ENCODE measurements around the gene ZNF135.

Gene ZNF135

GRCh38 chr19:58059003-58059670 is at the start of gene ZNF135:
TSS of gene ZNF135 (plus strand) at chr19:58059282. CDS start at chr19:58060003, 721 bp downstream.
- peak; percentile 40 for DNase-seq

GRCh38 chr19:58009301-58009665 is 49.8 kb upstream of the ZNF135 start:
- DNase-seq: no peak

GRCh38 chr19:58009666-58010301 is 49.3 kb upstream of the ZNF135 start:
- DNase-seq: peak; percentile 29

GRCh38 chr19:58010507-58010906 is 48.6 kb upstream of the ZNF135 start:
- no peak for DNase-seq

GRCh38 chr19:58014141-58014540 is 44.9 kb upstream of the ZNF135 start:
- no peak for DNase-seq

GRCh38 chr19:58020129-58020528 is 39.0 kb upstream of the ZNF135 start:
- no peak for DNase-seq

GRCh38 chr19:58021541-58022282 is 37.4 kb upstream of the ZNF135 start:
- DNase-seq: no peak

GRCh38 chr19:58022283-58022660 is 36.8 kb upstream of the ZNF135 start:
- no peak for DNase-seq

GRCh38 chr19:58024661-58025060 is 34.4 kb upstream of the ZNF135 start:
- no peak for DNase-seq

- no peak for DNase-seq
These were observed 25.2 kb upstream of the ZNF135 start, which contains the start of gene ZSCAN1 for GRCh38 chr19:58033741-58034476. TSS of gene ZSCAN1 (plus strand) at chr19:58034025. CDS start at chr19:58037837, 3,812 bp downstream.

GRCh38 chr19:58034477-58034793 is 24.6 kb upstream of the ZNF135 start:
- DNase-seq: no peak

- no peak for DNase-seq
These were observed 23.2 kb upstream of the ZNF135 start for GRCh38 chr19:58035863-58036262.

- DNase-seq: no peak
These were observed 21.0 kb upstream of the ZNF135 start for GRCh38 chr19:58037927-58038687.

GRCh38 chr19:58038688-58039204 is 20.3 kb upstream of the ZNF135 start:
- DNase-seq: no peak

GRCh38 chr19:58040751-58041525 is 18.1 kb upstream of the ZNF135 start:
- no peak for DNase-seq

- DNase-seq: no peak
These were observed 16.4 kb upstream of the ZNF135 start for GRCh38 chr19:58042495-58043340.

- DNase-seq: no peak
These were observed 14.7 kb upstream of the ZNF135 start for GRCh38 chr19:58044391-58044790.

- no peak for DNase-seq
These were observed 14.2 kb upstream of the ZNF135 start for GRCh38 chr19:58044886-58045285.

- DNase-seq: no peak
These were observed 13.6 kb upstream of the ZNF135 start for GRCh38 chr19:58045411-58046050.

GRCh38 chr19:58046856-58047255 is 12.2 kb upstream of the ZNF135 start:
- no peak for DNase-seq

All from activated CD4-positive, alpha-beta T cell treated with anti-CD3 and anti-CD28 coated beads for 1 hour (primary cell).